HepG2 (cell line): ENCODE measurements around the gene USP5. TPM values are rescaled to one million over a fixed set of nuclear protein-coding genes. Genes with fewer than 3 reads are reported as not detected.

Source experiments
- ATF7 ChIP-seq, 2 experiments: fragments of 450-650 bp in 1 of 2; sonication (generic) in 1 of 2; formaldehyde crosslinking in 1 of 2; IDR thresholded peaks; 2 replicates each; pipeline versions ENCODE4 v1.4.0 to v1.6.1; 2016 to 2020; ENCODE audit warnings: antibody characterized with exemption in 1 of 2, mild to moderate bottlenecking in 1 of 2, missing genetic modification reagents in 1 of 2
- CERS6 ChIP-seq: sonication (generic); formaldehyde crosslinking; IDR thresholded peaks from 2 replicates; pipeline ENCODE4 v1.5.0; 2020; ENCODE audit warnings: missing genetic modification reagents
- CREM ChIP-seq, 2 experiments: sonication (generic) in 1 of 2; formaldehyde crosslinking in 1 of 2; IDR thresholded peaks; 2 replicates each; pipeline versions ENCODE4 v1.4.0 to v1.6.1; 2016 to 2020; ENCODE audit warnings: antibody characterized with exemption in 1 of 2, mild to moderate bottlenecking in 1 of 2, missing genetic modification reagents in 1 of 2
- KMT2B ChIP-seq: IDR thresholded peaks from 2 replicates; pipeline ENCODE4 v1.6.1; 2016; ENCODE audit warnings: missing genetic modification reagents, missing compliant biosample characterization
- PPARG ChIP-seq: conservative IDR thresholded peaks from 2 replicates; pipeline ENCODE4 v1.6.1; 2016; ENCODE audit warnings: missing biosample characterization, missing genetic modification reagents
- SOX13 ChIP-seq, 3 experiments: fragments of 450-650 bp in 1 of 3; sonication (generic) in 1 of 3; formaldehyde crosslinking in 1 of 3; IDR thresholded peaks in 2 of 3; conservative IDR thresholded peaks in 1 of 3; 2 replicates each; pipeline versions ENCODE4 v1.5.0 to v1.6.1; 2016 to 2020; ENCODE audit warnings: antibody characterized with exemption in 1 of 3, mild to moderate bottlenecking in 1 of 3, missing compliant biosample characterization in 1 of 3, missing genetic modification reagents in 1 of 3, moderate library complexity in 1 of 3
- SP2 ChIP-seq: sonication (generic); formaldehyde crosslinking; IDR thresholded peaks from 2 replicates; pipeline ENCODE4 v1.5.1; 2020; ENCODE audit warnings: mild to moderate bottlenecking, missing genetic modification reagents
- TCF7L2 ChIP-seq: IDR thresholded peaks from 2 replicates; pipeline ENCODE4 v1.6.1; 2011; ENCODE audit warnings: mild to moderate bottlenecking, low read depth, low read length, moderate library complexity
- ZBTB3 ChIP-seq: sonication (generic); formaldehyde crosslinking; IDR thresholded peaks from 2 replicates; pipeline ENCODE4 v1.4.0; 2020; ENCODE audit warnings: low read depth, mild to moderate bottlenecking, moderate library complexity, missing genetic modification reagents, borderline replicate concordance
- ZBTB38 ChIP-seq: sonication (generic); formaldehyde crosslinking; IDR thresholded peaks from 2 replicates; pipeline ENCODE4 v1.5.1; 2020; ENCODE audit warnings: mild to moderate bottlenecking, missing genetic modification reagents
- ZFP90 ChIP-seq: sonication (generic); formaldehyde crosslinking; IDR thresholded peaks from 2 replicates; pipeline ENCODE4 v1.8.0; 2022; ENCODE audit warnings: missing genetic modification reagents, mild to moderate bottlenecking, inconsistent platforms, borderline replicate concordance
- ZNF138 ChIP-seq: sonication (generic); formaldehyde crosslinking; IDR thresholded peaks from 2 replicates; pipeline ENCODE4 v1.5.0; 2020; ENCODE audit warnings: mild to moderate bottlenecking, low read depth, missing genetic modification reagents
- ZNF20 ChIP-seq: sonication (generic); formaldehyde crosslinking; IDR thresholded peaks from 2 replicates; pipeline ENCODE4 v1.4.0; 2020; ENCODE audit warnings: mild to moderate bottlenecking, moderate library complexity, missing genetic modification reagents
- ZNF513 ChIP-seq: sonication (generic); formaldehyde crosslinking; conservative IDR thresholded peaks from 2 replicates; pipeline ENCODE4 v1.5.0; 2020; ENCODE audit warnings: missing genetic modification reagents
- ZNF629 ChIP-seq: sonication (generic); formaldehyde crosslinking; conservative IDR thresholded peaks from 2 replicates; pipeline ENCODE4 v1.5.0; 2020; ENCODE audit warnings: missing genetic modification reagents
- ZNF83 ChIP-seq: sonication (generic); formaldehyde crosslinking; IDR thresholded peaks from 2 replicates; pipeline ENCODE4 v1.4.0; 2020; ENCODE audit warnings: missing genetic modification reagents, mild to moderate bottlenecking, borderline replicate concordance
- ZNF850 ChIP-seq: sonication (generic); formaldehyde crosslinking; conservative IDR thresholded peaks from 2 replicates; pipeline ENCODE4 v1.9.0; 2021; ENCODE audit warnings: mild to moderate bottlenecking, missing genetic modification reagents
- polyA plus RNA-seq, 8 experiments: library from polyadenylated mRNA; depleted of rRNA in 3 of 8; stranded (reverse) in 7 of 8; unstranded in 1 of 8; fragments of >200 nt; fragmentation: Illumina TruSeq in 4 of 8; extraction: Trizol in 4 of 8; gene quantifications; 2 replicates each; pipeline versions ENCODE4 v1.2.1 to v1.2.3, GENCODE V29; 2011 to 2016; ENCODE audit warnings: low read depth in 4 of 8, missing spikeins in 1 of 8, mixed read lengths in 1 of 8; ENCODE audit not compliant: insufficient read depth in 1 of 8
- total RNA-seq, 5 experiments: library from RNA; depleted of rRNA; stranded (reverse); fragments of >200 nt; fragmentation: Illumina TruSeq; extraction: Trizol; gene quantifications; 2 replicates each; pipeline ENCODE4 v1.2.3, GENCODE V29; 2016; ENCODE audit warnings: low read depth in 1 of 5
- TF ChIP-seq, protein P1 (sequence below): sonication (generic); formaldehyde crosslinking; IDR thresholded peaks from 2 replicates; pipeline ENCODE4 v1.8.1; 2023; ENCODE audit warnings: mild to moderate bottlenecking, missing genetic modification reagents, borderline replicate concordance
- TF ChIP-seq, protein P2 (sequence below): sonication (generic); formaldehyde crosslinking; IDR thresholded peaks from 2 replicates; pipeline ENCODE4 v1.5.1; 2020; ENCODE audit warnings: mild to moderate bottlenecking, missing genetic modification reagents, borderline replicate concordance

The USP5 gene
- total and polyA plus RNA-seq, 2 of the 13 experiments (the other 11 are each of a cell fraction or from before 2014, with no cell fraction given), result 39.6 to 56.0 TPM

DNA sequence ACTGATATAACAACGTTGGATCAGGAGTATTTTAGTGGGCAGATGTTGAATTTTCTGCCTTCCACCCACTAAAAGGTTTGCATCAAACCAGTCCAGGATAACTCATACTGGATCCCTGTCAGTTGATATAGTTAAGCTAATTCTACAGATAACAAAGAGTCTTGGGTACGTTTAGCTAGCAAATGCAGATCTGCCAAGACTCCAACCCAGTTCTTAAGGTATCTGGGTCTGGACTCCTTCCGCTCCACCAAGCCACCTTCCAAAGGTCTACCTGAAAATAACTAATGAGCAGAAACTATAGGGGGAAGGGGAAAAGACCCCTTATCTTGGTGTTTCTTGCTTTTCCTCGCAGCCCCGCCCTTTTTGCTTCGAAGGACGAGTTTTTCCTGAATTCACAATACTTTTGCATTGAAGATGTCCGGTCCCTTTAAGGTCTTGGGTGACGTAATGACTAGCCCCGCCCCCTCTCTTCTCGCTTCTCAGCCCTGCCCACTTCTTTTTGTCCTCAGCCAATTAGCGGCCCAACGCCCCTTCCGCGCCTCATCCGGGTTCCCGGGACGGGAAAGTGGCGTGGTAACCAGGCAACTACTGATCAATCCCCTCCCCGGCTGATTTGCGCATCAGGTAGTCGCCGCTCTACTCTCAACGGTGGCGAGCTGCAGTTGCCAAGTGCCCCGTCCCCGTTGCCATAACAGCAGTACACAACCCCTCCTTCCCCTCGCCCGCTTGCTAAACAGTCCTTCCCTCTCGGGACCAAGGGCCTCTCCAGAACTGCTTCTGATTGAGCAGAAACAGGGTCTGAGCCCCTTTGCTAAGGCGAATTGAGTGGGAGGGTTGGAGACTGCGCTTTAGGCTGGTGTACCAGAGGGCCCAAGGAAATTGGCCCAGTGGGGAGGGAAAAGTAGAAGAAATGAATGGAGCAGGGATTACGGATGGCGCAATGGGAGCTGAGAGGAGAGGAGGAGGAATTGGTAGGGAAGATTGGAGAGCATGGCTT is 52.6 kb downstream of the USP5 start, which contains the start of gene LRRC23 (continued):
- TF ChIP-seq TCF7L2 (no peak), ZNF850 (CRISPR knock-in tag) (no peak), ZFP90 (CRISPR knock-in tag) (no peak), ZNF138 (CRISPR knock-in tag) (no peak), CERS6 (CRISPR knock-in tag) (no peak), ATF7 (IDR thresholded peaks at IDR 0.05) (peak; percentile 97), ATF7 (CRISPR knock-in tag; IDR thresholded peaks at IDR 0.05) (peak; percentile 70; the same call in 1 of the 2 replicates), ZBTB38 (no peak; the same call in 1 of the 2 replicates), ZNF83 (CRISPR knock-in tag) (no peak), ZNF629 (CRISPR knock-in tag) (no peak), ZNF20 (no peak), SOX13 (IDR thresholded peaks at IDR 0.05) (no peak), SOX13 (CRISPR knock-in tag; conservative IDR thresholded peaks at IDR 0.05 in 1 of 2, IDR thresholded peaks at IDR 0.05 in 1 of 2) (no peak), ZNF513 (CRISPR knock-in tag) (no peak), CREM (IDR thresholded peaks at IDR 0.05) (peak; percentile 79), CREM (CRISPR knock-in tag; IDR thresholded peaks at IDR 0.05) (no peak), SP2 (peak; percentile 64), ZBTB3 (CRISPR knock-in tag) (no peak), PPARG (CRISPR knock-in tag) (no peak), KMT2B (CRISPR knock-in tag) (no peak; the same call in 1 of the 2 replicates)
- TF ChIP-seq, protein P1, sequence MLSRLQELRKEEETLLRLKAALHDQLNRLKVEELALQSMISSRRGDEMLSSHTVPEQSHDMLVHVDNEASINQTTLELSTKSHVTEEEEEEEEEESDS (CRISPR knock-in tag), result no peak
- TF ChIP-seq, protein P2, sequence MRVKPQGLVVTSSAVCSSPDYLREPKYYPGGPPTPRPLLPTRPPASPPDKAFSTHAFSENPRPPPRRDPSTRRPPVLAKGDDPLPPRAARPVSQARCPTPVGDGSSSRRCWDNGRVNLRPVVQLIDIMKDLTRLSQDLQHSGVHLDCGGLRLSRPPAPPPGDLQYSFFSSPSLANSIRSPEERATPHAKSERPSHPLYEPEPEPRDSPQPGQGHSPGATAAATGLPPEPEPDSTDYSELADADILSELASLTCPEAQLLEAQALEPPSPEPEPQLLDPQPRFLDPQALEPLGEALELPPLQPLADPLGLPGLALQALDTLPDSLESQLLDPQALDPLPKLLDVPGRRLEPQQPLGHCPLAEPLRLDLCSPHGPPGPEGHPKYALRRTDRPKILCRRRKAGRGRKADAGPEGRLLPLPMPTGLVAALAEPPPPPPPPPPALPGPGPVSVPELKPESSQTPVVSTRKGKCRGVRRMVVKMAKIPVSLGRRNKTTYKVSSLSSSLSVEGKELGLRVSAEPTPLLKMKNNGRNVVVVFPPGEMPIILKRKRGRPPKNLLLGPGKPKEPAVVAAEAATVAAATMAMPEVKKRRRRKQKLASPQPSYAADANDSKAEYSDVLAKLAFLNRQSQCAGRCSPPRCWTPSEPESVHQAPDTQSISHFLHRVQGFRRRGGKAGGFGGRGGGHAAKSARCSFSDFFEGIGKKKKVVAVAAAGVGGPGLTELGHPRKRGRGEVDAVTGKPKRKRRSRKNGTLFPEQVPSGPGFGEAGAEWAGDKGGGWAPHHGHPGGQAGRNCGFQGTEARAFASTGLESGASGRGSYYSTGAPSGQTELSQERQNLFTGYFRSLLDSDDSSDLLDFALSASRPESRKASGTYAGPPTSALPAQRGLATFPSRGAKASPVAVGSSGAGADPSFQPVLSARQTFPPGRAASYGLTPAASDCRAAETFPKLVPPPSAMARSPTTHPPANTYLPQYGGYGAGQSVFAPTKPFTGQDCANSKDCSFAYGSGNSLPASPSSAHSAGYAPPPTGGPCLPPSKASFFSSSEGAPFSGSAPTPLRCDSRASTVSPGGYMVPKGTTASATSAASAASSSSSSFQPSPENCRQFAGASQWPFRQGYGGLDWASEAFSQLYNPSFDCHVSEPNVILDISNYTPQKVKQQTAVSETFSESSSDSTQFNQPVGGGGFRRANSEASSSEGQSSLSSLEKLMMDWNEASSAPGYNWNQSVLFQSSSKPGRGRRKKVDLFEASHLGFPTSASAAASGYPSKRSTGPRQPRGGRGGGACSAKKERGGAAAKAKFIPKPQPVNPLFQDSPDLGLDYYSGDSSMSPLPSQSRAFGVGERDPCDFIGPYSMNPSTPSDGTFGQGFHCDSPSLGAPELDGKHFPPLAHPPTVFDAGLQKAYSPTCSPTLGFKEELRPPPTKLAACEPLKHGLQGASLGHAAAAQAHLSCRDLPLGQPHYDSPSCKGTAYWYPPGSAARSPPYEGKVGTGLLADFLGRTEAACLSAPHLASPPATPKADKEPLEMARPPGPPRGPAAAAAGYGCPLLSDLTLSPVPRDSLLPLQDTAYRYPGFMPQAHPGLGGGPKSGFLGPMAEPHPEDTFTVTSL (CRISPR knock-in tag), result no peak
